Mucosa of descending colon (tissue), 3 donors: Measurements from ENCODE around the gene ZNF280A. TPM values are rescaled to one million over a fixed set of nuclear protein-coding genes. Genes with fewer than 3 reads are reported as not detected.

Experiments used
- ATAC-seq: fragments of 200-7000 bp; cut with Tn5 transposase; one replicate; pipeline ENCODE4 v1.9.1; 2020; ENCODE audit warnings: mild to moderate bottlenecking, moderate library complexity
- DNase-seq, 3 donors: peaks; one replicate each; pipeline ENCODE4 v3.0.0-alpha.2; 2020
- H3K36me3 ChIP-seq: fragments of 200-600 bp; one replicate; pipeline ENCODE4 v1.8.0; 2021; ENCODE audit warnings: low read depth, mild to moderate bottlenecking
- H3K4me1 ChIP-seq: fragments of 200-600 bp; one replicate; pipeline ENCODE4 v1.8.0; 2021; ENCODE audit warnings: low read depth, mild to moderate bottlenecking
- H3K4me3 ChIP-seq: fragments of 200-600 bp; one replicate; pipeline ENCODE4 v1.8.0; 2021; ENCODE audit warnings: mild to moderate bottlenecking
- H3K9me3 ChIP-seq: fragments of 200-600 bp; one replicate; pipeline ENCODE4 v1.8.0; 2021; ENCODE audit warnings: mild to moderate bottlenecking
- CTCF ChIP-seq: fragments of 200-600 bp; IDR thresholded peaks from one replicate; pipeline ENCODE4 v1.8.0; 2022; ENCODE audit warnings: antibody characterized with exemption, mild to moderate bottlenecking
- intact Hi-C, 2 donors: fragments of 100-400 bp; cut with DNase I in 1 of 2; cut with micrococcal nuclease in 1 of 2; formaldehyde crosslinking; loops; one replicate each; pipeline versions ENCODE4 v1.11.0 to v1.11.1; 2022; cut with DNase I, micrococcal nuclease
- total RNA-seq, 3 donors: library from RNA; stranded (reverse); fragmentation: NEBNext Ultra II Directional in 2 of 3; extraction: Animal tissue kit (Norgen Biotek cat#: 25700) in 2 of 3; gene quantifications; one replicate each; pipeline versions ENCODE4 v1.2.1 to v1.2.4, GENCODE V29; 2021 to 2023
- donor health status: DM: no; HTN: no; CAD: no; lungs with moderate emphysema.
- donor health status: DM: no; HTN: no; CAD: no.
- donor health status: DM: no; HTN: yes; CAD: no.

The ZNF280A gene
- total RNA-seq, 3 donors from 2014 or later: not detected

- ATAC-seq: no peak
Observed at GRCh38 chr22:22556995-22557925, 37.2 kb upstream of the ZNF280A start.

GRCh38 chr22:22556578-22556977 is 36.5 kb upstream of the ZNF280A start:
- TF ChIP-seq CTCF: no peak

More at GRCh38 chr22:22556995-22557925, 37.2 kb upstream of the ZNF280A start:
- no peak overlapping the region for H3K4me3 ChIP-seq
- no peaks in the 10 kb centered on the region for H3K9me3 ChIP-seq
- intact Hi-C loops: no loop called here
- H3K4me1 ChIP-seq: no peaks in the 10 kb centered on the region
- TF ChIP-seq CTCF: no peak
- DNase-seq: no peak
- H3K36me3 ChIP-seq: no peaks in the 10 kb centered on the region

DNA sequence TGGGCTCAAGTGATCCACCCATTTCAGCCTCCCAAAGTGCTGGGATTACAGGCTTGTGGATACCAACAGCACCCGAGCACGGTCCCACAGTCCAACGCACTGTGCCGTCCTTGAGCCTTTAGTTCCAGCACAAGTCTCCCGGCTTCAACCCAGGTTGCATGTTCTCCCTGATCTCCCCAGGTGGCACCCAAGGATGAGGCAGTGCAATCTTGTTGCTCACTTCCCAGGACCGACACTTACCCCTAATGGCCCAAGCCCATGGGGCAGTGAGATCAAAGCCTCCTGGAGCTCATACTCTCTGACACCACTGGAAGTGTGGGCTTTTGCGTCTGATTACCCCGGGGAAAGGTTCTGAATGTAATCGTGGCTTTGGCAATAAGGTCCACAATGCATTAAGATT is 35.5 kb upstream of the ZNF280A start:
- intact Hi-C loops: no loop called here
- Histone ChIP-seq H3K4me3 (no peak overlapping the region), H3K9me3 (no peaks in the 10 kb centered on the region), H3K4me1 (no peaks in the 10 kb centered on the region), H3K36me3 (no peaks in the 10 kb centered on the region)
- ATAC-seq (no peak), DNase-seq (no peak)
- no peak for TF ChIP-seq CTCF

More at GRCh38 chr22:22556578-22556977, 36.5 kb upstream of the ZNF280A start:
- no peak for ATAC-seq
- DNase-seq: no peak
- intact Hi-C loops: no loop called here
- H3K36me3 ChIP-seq: no peaks in the 10 kb centered on the region
- H3K9me3 ChIP-seq: no peaks in the 10 kb centered on the region
- H3K4me3 ChIP-seq: no peak overlapping the region
- no peaks in the 10 kb centered on the region for H3K4me1 ChIP-seq

DNA sequence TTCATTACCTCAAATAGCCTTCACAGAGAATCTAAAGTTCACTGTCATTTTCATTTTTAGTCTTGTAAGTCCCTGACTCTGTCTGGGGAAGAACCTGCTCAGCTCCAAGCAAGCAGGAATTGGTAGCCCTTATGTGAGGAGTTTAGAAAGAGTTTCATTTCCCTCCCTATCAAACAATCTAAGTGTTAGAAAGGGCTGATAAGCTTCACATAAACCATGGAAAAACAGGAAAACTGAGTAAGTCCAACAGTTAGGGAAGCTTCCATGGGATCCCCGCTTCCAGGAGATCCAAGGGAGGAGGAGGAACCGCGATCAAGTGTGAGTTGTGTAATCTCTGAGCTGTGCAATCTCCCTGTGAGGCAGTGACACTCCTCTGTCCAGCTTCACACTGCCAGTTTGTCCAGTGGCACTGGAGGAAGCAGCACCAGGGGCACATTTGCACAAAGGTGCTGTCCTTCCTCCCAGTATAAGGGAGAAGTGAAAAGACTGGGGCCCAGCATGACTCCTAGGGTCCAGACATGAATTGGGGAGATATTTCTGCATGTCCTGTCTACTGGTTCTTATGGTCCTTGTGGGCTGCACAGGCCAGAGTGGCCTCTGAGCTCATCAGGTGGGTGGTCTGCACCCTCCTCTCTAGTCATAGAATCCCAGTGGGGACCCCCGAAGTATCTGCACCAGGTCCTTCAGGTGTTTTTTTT is 34.7 kb upstream of the ZNF280A start:
- H3K36me3 ChIP-seq: no peaks in the 10 kb centered on the region
- no peaks in the 10 kb centered on the region for H3K4me1 ChIP-seq
- DNase-seq (no peak), ATAC-seq (no peak)
- intact Hi-C loops: no loop called here
- H3K9me3 ChIP-seq: no peaks in the 10 kb centered on the region
- no peak overlapping the region for H3K4me3 ChIP-seq
- TF ChIP-seq CTCF: no peak

DNA sequence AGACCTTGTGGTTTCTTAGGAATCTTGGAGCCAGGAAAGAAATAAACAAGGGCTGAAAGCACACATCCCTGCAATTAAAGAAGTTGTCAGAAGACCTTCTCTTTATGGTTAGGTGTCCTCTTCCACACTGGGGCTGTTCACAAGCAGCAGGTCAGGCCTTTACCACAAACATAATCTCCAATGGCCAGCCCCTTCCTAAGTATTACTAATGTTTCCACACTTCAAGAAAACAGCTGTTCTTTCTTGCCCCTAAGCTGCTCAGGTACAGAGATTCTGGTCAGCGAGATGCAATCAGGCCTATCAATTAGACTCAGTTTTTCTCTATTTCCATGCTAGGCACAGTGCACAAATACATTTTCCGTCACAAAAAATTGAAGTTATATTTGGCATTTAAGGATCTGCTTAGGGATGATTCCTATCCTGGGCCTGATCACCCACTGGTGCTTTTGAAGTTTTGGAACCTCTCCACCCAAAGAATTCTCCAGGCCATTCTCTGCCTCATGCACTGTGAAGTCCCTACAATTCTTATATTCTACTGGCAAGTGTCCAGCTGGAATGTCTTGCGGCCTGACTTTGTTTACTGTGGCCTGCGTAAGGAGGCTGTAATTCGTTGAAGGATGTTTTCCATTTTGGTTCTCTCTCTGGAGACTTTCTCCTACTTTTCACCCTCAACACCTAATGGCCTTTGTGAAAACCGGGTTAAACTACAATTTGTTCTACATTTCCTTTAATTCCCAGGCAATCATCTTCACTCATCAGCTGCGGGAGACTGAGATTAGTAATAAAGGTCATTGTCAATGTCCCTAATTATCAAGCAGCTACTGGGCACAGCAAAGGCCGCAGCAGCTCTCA is 33.9 kb upstream of the ZNF280A start:
- intact Hi-C loops: no loop called here
- no peak for ATAC-seq
- no peak for TF ChIP-seq CTCF

More for the DNA sequence above, 33.9 kb upstream of the ZNF280A start:
- no peaks in the 10 kb centered on the region for H3K4me1 ChIP-seq
- no peaks in the 10 kb centered on the region for H3K36me3 ChIP-seq
- H3K9me3 ChIP-seq: no peaks in the 10 kb centered on the region
- no peak for DNase-seq
- no peak overlapping the region for H3K4me3 ChIP-seq
